Stimulated activated CD8-positive, alpha-beta memory T cell treated with anti-CD3 and anti-CD28 coated beads, Interleukin-7, amount 100 ng/mL, for 24 hours (primary cell): ENCODE results near the gene CLPTM1L.
"Not testable (repeated sequence)": the region's sequence is repeated elsewhere in the genome, so short reads cannot be mapped to it uniquely, and the experiment has no call there.

Source experiments
- DNase-seq: peaks from one replicate; pipeline ENCODE4 v3.0.0-alpha.2; 2020; ENCODE audit warnings: low read depth

The CLPTM1L gene

DNA sequence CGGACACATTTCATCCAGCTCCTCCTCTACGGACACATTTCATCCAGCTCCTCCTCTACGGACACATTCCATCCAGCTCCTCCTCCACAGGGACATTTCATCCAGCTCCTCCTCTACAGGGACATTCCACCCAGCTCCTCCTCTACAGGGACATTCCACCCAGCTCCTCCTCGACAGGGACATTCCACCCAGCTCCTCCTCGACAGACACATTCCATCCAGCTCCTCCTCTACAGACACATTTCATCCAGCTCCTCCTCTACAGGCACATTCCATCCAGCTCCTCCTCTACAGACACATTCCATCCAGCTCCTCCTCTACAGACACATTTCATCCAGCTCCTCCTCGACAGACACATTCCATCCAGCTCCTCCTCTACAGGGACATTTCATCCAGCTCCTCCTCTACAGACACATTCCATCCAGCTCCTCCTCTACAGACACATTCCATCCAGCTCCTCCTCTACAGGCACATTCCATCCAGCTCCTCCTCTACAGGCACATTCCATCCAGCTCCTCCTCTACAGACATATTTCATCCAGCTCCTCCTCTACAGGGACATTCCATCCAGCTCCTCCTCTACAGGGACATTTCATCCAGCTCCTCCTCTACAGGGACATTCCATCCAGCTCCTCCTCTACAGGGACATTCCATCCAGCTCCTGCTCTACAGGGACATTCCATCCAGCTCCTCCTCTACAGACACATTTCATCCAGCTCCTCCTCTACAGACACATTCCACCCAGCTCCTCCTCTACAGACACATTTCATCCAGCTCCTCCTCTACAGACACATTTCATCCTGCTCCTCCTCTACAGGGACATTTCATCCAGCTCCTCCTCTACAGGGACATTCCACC is 17.8 kb downstream of the CLPTM1L start:
- DNase-seq: not testable (repeated sequence)

DNA sequence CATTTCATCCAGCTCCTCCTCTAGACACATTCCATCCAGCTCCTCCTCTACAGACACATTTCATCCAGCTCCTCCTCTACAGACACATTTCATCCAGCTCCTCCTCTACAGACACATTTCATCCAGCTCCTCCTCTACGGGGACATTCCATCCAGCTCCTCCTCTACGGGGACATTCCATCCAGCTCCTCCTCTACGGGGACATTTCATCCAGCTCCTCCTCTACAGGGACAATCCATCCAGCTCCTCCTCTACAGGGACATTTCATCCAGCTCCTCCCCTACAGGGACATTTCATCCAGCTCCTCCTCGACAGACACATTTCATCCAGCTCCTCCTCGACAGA is 18.4 kb downstream of the CLPTM1L start:
- not testable (repeated sequence) for DNase-seq

DNA sequence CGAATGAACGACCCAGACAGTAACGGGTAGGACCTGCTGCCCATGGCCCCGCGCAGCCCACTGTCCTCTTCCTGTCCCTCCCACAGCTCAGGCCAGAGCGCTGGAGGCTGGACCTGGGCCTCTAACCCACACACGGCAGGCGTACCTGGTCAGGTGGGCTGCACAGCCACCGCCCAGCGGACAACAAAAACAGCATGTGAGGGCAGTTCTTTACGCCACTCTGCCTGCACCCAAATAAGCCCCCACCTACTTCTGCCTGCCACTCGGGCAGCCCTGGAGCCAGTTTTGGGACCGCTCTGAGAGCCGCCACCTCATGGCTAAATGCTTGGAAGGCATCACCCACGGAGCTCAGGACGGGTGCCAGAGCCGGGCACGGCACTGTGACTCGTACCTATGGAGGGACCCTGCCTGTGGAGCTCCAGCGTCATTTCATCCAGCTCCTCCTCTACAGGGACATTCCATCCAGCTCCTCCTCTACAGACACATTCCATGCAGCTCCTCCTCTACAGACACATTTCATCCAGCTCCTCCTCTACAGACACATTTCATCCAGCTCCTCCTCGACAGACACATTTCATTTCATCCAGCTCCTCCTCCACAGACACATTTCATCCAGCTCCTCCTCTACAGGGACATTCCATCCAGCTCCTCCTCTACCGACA is 18.9 kb downstream of the CLPTM1L start:
- DNase-seq: no peak

DNA sequence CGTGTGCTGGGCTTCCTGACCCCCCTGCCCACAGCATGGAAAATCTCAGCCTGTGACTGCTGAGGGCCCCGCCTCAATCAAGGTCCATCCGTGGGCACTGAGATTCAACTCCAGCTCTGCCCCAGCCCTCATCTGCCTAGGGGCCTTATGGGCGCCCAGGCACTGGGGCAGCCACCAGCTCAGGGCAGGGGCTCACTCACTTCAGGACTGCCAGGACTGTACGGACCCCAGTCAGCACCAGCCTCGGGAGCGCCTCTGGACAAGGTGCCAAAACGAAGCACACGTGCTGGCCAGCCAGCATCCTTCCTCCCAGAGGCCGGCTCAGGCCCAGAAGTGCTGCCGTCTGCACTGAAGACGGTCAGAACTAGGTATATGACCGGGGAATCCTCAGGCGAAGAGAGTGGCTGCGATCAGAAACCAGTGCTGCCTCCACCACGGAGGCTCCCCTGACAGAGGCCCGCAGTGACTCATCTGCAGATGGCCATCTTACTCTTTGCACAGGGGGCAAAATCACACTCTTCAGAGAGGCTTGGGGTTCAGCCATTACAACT is 19.6 kb downstream of the CLPTM1L start:
- DNase-seq: no peak

DNA sequence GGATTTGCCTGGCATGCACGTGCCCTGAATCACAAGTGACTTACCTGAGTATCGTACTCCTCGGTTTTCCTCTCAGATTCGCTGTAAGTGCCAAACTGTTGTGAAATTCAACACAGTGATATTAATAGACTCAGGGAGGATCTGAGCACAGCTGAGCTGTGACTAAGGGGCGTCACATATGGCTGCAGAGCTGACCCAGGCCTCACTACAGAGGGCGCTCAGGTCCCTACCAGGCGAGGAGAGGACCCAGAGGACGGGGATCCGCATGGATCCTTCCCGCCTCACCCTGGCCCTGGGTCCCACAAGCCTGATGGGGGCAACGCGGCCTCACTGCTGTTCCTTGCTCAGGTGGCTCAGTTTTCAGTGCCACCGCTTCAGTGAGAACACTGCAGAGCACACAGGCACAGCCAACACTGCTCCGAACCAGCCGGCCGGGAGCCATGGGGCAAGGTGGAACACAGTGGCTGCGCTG is 20.1 kb downstream of the CLPTM1L start:
- no peak for DNase-seq

DNA sequence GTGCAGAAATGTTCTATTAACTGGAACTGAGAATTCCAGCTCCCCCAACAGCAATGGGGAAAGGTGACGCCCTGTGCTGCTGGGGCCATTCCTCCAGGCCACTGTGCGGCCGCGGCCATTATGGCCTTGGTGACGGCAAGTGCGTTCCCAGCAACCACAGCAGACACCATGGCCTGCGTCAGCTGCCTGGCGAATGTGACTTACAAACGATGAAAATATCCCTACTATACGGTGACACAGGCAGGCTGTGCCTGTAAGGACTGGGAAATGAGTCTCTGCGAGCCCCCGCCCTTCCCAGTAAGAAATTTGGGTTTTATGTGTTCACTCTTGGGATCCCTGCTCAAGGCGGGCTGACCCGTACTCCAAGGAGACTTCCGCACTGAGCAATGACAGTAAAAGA is 20.6 kb downstream of the CLPTM1L start:
- DNase-seq: no peak

DNA sequence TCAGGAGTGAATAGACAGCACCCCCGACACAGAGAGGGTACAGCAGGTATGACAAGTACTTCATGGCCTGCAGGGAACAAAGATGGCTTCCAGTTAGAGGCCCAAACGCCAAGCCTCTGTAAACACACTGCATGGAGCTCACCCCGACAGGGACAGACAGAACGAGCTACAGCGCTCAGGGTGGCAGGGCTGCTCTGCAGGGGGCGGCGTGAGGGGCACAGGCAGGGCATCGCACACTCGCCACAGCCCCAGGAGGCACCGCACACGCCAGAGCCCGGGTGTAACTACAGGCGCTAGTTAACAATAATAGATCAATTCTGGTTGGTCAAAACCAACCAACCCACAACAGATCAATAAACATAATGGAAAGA is 21.1 kb downstream of the CLPTM1L start:
- DNase-seq: no peak

DNA sequence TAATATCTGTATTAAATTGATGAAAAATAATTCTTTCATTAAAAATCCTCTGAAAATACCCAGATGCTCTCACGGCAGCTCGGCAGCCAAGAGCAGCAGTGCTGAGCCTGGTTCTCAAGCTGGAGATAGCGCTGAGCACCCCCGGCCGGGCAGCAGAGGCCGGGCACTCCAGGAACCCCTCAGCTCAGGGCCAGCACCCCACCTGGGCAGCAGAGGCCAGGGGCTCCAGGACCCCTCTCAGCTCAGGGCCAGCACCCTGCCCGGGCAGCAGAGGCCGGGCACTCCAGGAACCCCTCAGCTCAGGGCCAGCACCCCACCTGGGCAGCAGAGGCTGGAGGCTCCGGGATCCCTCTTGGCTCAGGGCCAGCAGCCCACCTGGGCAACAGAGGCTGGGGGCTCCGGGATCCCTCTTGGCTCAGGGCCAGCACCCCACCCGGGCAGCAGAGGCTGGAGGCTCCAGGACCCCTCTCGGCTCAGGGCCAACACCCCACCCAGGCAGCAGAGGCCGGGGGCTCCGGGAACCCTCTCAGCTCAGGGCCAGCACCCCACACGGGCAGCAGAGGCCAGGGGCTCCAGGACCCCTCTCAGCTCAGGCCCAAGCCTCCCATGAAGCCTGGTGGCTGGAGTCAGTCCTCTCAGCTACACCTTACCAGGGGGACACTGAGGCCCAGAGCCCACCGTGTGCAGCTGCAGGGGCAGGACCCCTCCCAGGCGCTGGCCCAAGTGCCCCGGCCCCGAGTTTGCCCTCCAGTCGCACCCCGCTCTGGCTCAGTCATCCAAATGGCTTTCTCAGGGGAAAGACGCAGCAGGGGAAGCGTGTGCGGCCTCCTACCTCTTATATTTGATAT is 21.7 kb downstream of the CLPTM1L start:
- no peak for DNase-seq

DNA sequence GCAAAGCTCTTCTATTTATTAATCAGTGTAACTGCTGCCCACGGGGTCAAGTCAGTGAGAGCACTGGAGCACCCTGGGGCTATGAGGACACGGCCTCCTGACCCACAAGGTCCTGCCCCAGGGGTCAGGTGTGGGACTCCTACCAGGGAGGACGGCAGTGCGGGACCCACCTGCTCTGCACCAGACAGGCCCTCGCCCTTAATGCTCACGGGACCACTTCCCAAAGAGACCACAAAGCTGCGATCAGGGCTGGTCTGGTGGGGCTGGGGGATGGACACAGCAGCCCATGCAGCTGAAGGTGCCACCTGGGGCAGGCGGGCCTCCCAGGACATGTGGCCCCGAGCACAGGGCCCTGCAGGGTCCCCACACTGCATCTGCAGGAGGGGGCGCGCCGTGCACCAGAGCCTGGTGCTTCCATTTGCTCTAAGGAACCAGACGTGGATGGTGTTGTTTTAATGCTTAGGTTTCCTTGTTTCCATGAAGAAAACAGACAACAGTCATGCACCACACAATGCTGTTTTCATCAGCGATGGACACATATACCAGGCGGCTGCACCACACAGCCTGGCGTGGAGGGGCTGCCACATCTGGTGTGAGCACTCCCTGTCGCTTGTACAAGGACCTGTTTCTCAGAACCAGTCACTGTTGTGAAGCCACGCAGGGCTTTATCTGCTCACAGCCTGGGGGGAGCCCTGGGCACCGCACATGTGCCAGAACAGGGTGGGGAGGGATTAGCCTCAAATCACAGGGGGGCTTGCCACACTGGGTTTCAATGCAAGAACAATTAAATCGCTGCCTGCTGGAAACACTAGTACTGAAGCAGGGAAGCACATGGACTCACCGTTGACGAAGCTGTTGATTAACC is 22.6 kb downstream of the CLPTM1L start:
- DNase-seq: no peak

DNA sequence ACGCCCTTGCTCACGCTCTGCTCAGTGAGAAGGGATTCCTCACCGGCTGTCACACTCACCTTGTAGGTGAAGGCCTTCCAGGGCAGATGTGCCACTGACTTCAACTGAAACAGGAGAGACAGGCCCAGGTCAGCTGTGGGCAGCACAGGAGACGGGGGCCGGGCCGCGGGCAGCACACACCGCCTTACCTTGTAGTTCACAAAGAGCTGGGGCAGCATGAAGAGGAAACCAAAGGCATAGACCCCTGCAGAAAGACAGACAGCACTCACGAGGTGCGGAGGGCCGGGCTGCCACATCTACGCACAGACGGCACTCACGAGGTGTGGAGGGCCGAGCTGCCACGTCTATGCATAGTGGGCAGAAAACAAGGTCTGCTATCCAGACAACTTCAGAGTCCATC is 23.3 kb downstream of the CLPTM1L start:
- no peak for DNase-seq

DNA sequence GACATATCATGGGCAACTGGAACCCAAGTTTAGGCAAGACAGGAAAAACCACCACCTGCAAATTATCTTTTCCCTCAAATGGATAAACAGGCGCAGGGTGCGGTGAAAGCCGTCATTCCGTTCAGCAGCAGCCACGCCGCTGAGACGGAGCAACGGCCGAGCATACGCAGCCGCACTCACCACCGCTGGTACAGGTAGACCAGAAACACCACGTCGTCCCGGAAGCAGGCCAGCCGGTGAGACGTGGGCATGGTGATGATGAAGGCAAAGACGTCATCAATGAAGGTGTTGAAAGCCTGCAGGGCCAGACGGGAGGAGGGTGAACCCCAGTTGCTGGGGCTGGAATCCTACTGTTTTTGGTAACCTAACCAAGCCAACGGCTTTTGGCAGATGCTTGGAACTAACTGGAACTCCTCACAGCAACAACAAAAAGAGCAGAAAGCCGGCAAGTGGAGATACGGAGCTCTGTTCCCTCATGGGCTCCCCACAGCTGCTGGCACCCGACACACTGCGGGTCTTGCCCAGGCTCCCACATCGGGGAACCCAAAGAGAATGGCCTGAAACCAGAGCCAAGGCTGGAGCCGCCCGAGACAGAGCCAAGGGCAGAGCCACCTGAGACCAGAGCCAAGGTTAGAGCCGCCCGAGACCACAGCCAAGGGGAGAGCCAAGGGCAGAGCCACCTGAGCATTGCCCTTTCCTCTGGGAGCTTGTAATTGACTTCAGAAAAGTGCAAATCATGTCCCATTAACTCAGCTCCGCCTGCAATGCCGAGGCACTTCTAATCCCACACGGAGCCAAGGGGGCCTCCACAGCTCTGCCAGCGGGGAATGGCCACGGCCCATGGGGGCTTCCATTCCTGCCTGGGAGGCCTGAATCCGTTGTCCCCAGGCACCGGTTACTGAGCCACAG is 24.2 kb downstream of the CLPTM1L start:
- DNase-seq: no peak

DNA sequence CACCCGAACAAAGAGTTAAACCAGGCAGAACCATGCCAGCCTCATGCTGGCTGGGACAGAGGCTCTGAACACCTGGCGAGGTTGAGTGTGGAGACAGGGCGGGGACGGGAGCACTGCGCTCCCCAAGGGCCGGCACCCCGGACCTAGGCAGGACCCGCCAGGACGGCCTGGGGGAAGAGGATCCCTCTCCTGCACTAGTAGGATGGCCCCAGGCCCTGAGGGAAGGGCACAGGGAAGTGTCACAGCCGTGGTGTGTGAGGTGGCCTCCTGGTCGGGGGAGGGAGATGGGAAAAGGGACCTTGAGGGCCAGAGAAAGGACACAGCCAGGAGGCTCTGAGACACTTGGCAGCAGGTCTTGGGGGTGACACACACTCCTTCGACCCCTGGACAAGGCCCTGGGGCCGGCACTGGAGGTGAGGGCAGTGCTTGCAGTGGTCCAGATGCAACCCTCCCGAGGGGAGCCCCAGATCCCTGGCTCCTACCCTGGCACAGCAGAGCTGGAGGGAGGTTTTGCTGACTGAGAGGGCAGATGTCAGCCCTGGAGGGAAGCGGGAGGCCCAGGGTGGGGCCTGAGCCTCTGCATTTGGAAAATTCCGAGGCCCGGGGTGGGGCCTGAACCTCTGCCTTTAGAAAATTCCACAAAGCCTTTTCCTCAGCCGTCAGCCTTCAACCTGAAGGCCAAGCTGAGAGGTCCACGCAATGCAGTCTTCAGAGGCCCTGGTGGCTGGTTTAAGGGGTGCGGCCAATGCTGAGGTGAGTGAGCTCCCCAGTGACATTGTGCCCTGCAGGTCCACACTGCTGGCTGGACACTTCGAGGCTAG is 25.3 kb downstream of the CLPTM1L start:
- DNase-seq: no peak

DNA sequence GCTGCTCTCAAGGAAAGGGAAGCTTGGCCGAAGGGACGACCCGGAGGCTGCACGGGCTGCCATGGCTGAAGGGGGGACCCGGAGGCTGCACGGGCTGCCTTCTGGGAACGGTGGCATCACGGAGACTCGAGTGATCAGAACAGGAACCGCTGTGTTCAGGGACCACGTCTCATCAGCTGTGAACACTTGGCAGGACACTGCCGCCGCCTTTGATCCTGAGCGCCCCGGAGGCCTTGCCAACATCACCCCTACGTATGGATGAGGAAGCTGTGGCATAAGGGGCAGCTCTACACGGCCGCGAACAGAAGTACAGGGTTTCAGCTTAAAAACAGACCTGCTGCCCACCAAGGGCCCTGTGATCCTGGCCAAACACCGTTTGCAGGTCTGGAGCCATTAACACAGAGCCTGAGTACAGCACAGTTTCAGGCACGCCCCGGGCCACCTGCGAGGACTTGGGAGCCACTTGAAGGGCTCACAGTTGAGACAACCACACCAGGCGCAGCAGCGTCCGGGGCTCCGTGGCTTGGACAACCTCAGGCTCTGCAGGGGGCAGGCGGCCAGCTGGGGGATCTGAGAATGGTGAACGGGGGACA is 26.1 kb downstream of the CLPTM1L start:
- no peak for DNase-seq

DNA sequence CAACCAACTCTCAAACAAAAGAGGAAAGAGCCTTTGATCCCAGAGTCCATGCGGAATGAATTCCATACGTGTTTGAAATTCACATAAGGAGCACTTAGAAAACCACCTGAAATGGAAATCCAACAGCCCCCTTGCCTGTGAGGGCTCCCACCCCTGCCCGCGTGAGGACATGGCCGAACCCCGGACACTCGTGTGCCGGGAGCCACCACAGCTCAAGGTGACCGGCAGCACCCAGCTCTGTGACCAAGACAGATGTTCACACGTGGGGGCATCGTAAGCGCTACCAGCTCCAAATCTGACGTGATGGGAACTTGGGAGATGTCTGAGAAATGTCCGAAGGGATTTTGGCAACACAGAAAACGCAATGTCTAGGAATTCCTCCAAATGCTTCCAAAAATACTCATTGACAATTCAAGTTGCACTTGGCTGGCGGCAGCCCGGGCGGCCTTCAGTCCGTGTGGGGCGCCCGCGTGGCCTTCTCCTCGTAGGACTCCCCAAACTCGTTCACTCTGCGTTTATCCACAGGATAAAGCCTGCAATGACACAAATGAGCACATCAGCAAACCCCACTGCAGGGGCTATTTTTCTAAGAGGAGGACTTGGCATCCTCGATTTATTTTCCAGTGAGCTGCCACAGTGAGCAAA is 26.9 kb downstream of the CLPTM1L start:
- no peak for DNase-seq

DNA sequence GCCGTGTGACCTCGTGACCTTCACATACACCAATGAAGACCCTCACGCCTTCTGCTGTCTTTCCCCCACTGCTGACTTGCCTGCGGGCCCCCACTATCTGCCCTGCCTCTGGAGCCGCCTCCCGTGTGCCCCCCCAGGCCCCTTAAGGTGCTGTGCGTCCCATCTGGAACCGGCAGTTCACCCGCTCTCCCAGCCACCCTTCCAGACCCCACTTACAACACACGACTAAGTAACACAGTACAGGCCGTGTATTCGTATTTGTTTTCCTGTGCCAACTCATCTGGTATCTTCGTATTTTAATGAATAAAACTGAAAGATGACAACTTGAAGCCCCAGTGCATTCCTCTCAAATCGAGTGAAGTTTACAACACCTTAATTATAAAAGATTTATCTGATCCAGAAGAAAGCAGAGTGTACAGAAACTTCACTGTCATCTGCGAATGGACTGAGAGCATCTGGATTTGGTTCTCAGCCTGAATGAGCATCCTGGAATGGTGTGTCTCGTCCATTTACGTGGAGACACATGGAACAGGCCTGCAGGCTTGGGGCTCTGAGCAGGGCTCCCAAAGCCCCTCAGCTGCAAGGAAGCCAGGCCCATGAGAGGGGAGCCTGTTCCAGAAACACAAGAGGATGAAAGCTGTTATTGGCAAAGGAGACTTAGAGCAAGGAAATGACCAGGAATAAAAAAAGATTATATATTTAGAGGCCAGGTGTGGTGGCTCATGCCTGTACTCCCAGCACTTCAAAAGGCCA is 28.1 kb downstream of the CLPTM1L start:
- DNase-seq: no peak

DNA sequence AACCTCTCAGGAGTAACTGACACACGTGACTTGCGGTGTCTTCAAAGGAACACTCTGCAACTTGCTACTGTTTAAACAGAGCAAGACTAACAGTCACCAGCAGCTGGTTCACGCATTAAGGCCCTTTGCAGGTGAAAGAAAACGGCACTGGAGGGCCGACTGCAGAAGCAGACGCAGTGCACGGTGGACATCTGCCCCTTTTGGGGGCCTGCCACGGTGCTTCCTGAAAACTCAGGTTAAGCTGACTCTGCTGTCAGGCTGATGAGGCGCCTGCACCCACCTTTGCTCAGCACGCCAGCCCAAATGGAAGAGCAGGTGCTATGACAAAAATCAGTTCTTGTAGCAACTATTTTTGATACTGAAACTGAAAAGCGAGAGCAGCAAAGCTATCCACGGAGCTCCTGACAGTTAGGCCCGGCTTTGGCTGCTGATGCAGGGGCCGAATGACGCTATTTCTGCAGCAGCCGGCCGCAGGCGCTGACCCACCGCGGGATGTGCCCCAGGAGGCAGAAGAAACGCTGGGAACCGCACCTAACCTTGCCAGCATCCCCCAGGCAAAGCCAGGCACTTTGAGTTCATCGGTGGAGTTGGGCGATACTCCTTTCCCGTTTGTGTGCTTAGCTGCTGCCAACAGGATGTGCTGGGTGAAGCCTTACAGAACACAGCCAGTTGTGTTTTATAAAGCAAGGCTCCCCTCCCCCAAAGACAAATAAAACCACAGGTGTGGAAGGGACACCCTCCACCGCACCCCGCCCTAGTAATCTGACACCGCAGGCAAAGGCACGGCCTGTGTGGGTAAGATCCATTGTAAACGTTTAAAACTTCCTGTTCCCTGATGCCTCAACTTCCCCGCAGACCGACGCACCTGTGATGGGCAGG is 29.0 kb downstream of the CLPTM1L start:
- no peak for DNase-seq
